Upper lobe of left lung (tissue), 6 donors: ENCODE data around the gene THSD7A. TPM values are rescaled to one million over a fixed set of nuclear protein-coding genes. Genes with fewer than 3 reads are reported as not detected.
A peak's percentile ranks its signal among the peaks of the same experiment; 100 is the strongest.
"Not testable (repeated sequence)": the region's sequence is repeated elsewhere in the genome, so short reads cannot be mapped to it uniquely, and the experiment has no call there.

Experiments
- ATAC-seq, 2 donors: fragments of 200-7000 bp; cut with Tn5 transposase; one replicate each; pipeline ENCODE4 v1.9.1; 2022; ENCODE audit warnings: mild to moderate bottlenecking in 2 of 2, moderate library complexity in 2 of 2; ENCODE audit not compliant: low FRiP score in 2 of 2
- DNase-seq, 2 donors: peaks; one replicate each; pipeline ENCODE4 v3.0.0-alpha.2; 2019 to 2020
- H3K27ac ChIP-seq, 4 donors: fragments of 200-600 bp; sonication (generic); one replicate each; pipeline ENCODE4 v1.5.1; 2016 to 2019
- H3K27me3 ChIP-seq, 4 donors: fragments of 200-600 bp; sonication (generic); one replicate each; pipeline ENCODE4 v1.5.1; 2017 to 2019
- H3K36me3 ChIP-seq, 4 donors: fragments of 200-600 bp; sonication (generic); one replicate each; pipeline ENCODE4 v1.5.1; 2016 to 2019
- H3K4me1 ChIP-seq, 4 donors: fragments of 200-600 bp; sonication (generic); one replicate each; pipeline ENCODE4 v1.5.1; 2018 to 2019
- H3K4me3 ChIP-seq, 4 donors: fragments of 200-600 bp; sonication (generic); one replicate each; pipeline ENCODE4 v1.5.1; 2017 to 2019; ENCODE audit warnings: mild to moderate bottlenecking in 2 of 4, moderate library complexity in 1 of 4
- H3K9me3 ChIP-seq, 4 donors: fragments of 200-600 bp; sonication (generic); one replicate each; pipeline ENCODE4 v1.5.1; 2018 to 2019
- EP300 ChIP-seq, 4 donors: sonication (generic); formaldehyde crosslinking; IDR thresholded peaks; one replicate each; pipeline ENCODE4 v1.5.1; 2017; ENCODE audit warnings: antibody characterized with exemption in 4 of 4, control low read depth in 2 of 4
- POLR2A ChIP-seq, 4 donors: fragments of 450-650 bp; IDR thresholded peaks; one replicate each; pipeline ENCODE4 v1.5.1; 2016 to 2017; ENCODE audit warnings: antibody characterized with exemption in 4 of 4, mild to moderate bottlenecking in 2 of 4
- POLR2AphosphoS5 ChIP-seq, 2 donors: sonication (generic); formaldehyde crosslinking; IDR thresholded peaks; one replicate each; pipeline ENCODE4 v1.5.1; 2017; ENCODE audit warnings: antibody characterized with exemption in 2 of 2
- WGBS, 2 donors: methylation state at CpG; one replicate each; pipeline ENCODE4 v1.1.5; 2017 to 2018; 5-methylcytosine and 5-hydroxymethylcytosine counted together
- total RNA-seq, 6 donors: library from RNA; depleted of rRNA in 4 of 6; stranded (reverse); fragments of >200 nt in 4 of 6; gene quantifications; one replicate each; pipeline versions ENCODE4 v1.1.0 to v1.2.1, GENCODE V29; 2016 to 2021
- TF ChIP-seq, protein P1 (sequence below), 6 experiments: fragments of 450-650 bp in 4 of 6; fragments of 200-600 bp in 2 of 6; sonication (generic) in 2 of 6; IDR thresholded peaks; one replicate each; pipeline ENCODE4 v1.5.1; 2016 to 2019; ENCODE audit warnings: antibody characterized with exemption in 6 of 6
- donor health status: DM: no; HTN: no; CAD: no; lungs with moderate emphysema.
- donor health status: DM: no; HTN: yes; CAD: no; lungs with severe emphysema.

Gene THSD7A
- total RNA-seq, 6 donors from 2014 or later, result 5.1 to 15.7 (median 7.0) TPM

DNA sequence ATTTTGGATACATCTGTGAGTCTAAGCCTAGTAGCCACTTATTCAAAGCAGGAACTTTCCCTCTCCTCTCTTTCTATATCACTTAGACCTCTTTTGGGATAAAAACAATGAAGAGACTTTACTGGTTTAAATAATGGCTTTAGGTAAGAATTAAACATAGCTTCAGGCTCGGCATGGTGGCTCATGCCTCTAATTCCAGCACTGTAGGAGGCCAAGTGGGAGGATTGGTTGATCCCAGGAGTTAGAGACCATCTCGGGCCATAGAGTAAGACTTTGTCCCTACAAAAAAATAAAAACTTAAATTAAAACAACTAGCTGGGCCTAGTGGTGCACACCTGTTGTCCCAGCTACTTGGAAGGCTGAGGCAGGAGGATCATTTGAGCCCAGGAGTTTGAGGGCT, 304.3 kb downstream of the THSD7A start:
- DNase-seq, result no peak
- no peaks in the 10 kb centered on the region for H3K9me3 ChIP-seq
- H3K4me1 ChIP-seq, result no peaks in the 10 kb centered on the region
- H3K27me3 ChIP-seq, result no peaks in the 10 kb centered on the region
- no peak overlapping the region for H3K4me3 ChIP-seq
- ATAC-seq, result no peak
- no peak for TF ChIP-seq POLR2AphosphoS5 (IDR thresholded peaks at IDR 0.05)
- TF ChIP-seq EP300 (IDR thresholded peaks at IDR 0.05), result no peak
- TF ChIP-seq, protein P1, sequence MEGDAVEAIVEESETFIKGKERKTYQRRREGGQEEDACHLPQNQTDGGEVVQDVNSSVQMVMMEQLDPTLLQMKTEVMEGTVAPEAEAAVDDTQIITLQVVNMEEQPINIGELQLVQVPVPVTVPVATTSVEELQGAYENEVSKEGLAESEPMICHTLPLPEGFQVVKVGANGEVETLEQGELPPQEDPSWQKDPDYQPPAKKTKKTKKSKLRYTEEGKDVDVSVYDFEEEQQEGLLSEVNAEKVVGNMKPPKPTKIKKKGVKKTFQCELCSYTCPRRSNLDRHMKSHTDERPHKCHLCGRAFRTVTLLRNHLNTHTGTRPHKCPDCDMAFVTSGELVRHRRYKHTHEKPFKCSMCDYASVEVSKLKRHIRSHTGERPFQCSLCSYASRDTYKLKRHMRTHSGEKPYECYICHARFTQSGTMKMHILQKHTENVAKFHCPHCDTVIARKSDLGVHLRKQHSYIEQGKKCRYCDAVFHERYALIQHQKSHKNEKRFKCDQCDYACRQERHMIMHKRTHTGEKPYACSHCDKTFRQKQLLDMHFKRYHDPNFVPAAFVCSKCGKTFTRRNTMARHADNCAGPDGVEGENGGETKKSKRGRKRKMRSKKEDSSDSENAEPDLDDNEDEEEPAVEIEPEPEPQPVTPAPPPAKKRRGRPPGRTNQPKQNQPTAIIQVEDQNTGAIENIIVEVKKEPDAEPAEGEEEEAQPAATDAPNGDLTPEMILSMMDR (IDR thresholded peaks at IDR 0.05), result no peak
- no peak for TF ChIP-seq POLR2A (IDR thresholded peaks at IDR 0.05)
- 78 to 91% methylated on average over 2 of the region's 2 CpGs for WGBS, 2 donors
- H3K27ac ChIP-seq, result no peak overlapping the region
- H3K36me3 ChIP-seq, result no peaks in the 10 kb centered on the region

DNA sequence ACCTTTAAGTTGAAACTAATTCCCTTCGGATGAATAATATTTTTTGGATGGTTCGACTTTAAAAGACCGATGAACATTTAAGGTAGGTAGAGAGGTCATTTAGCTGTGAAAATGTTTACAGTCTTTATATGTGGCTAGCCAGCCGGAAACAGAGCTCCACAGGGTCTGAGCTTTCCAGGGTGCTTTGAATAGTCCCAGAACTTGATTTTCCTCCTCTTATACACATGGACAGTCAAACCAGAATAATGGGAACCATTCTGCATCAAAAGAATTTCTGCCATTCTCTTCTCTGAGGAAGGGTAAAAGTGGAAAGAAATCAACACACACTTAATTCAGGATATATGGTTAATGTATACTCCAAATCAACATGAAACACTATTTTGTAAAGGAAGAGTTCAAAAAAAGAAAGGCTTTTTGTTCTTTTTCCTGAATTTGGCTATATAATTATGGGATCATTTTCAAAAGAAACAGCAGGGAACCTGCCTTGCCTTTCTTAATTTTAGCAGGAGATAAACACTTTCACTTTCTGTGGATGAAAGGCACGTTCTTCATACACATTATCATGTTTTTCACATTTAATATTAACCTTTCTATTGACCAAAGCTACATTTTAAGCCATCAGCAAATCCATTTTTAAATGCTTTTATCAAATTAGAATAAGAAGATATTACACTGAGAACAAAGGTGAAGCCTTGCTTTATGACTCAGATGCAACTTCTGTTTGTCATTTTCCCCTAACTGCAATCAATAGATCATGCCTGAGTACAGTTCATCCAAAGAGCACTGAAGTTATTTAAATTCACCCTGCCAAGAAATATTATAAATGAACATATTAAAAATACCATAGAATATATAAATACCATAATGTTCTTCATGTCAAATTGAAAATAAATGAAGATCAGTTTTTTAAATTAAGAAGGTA, 307.3 kb downstream of the THSD7A start:
- no peak for ATAC-seq
- no peak overlapping the region for H3K4me3 ChIP-seq
- H3K27ac ChIP-seq, result no peak overlapping the region
- TF ChIP-seq, protein P1 (IDR thresholded peaks at IDR 0.05), result no peak
- TF ChIP-seq POLR2AphosphoS5 (IDR thresholded peaks at IDR 0.05), result no peak
- TF ChIP-seq POLR2A (IDR thresholded peaks at IDR 0.05), result no peak
- no peak for TF ChIP-seq EP300 (IDR thresholded peaks at IDR 0.05)
- DNase-seq, result no peak
- H3K9me3 ChIP-seq, result no peaks in the 10 kb centered on the region
- no peaks in the 10 kb centered on the region for H3K4me1 ChIP-seq
- no peaks in the 10 kb centered on the region for H3K27me3 ChIP-seq
- WGBS, 2 donors, result 83 to 84% methylated on average over 5 of the region's 5 CpGs
- H3K36me3 ChIP-seq, result no peaks in the 10 kb centered on the region

DNA sequence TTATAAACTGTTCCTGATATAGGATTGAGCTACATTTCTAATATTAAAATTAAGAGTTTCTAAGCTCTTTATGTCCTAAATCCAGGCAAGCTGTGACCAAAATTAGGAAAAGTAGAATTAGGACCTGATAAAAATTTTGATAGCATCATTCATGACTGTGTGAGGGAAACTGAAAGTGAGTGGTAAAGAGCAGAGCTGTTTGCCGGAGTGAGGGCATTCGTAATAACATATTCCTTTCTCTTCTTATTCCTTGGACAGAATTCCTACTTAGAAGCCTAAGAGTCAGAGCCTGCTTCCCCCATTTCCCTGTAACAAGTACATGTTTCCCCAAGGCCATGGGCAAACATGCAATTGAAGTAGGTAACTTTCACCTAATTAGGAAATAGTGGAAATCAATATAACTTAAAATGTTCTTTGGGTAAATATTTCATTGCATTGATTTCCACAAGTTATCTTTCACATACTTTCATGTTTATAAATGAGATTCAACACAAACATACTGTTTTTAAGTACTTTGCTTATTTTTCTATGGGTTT, 310.0 kb downstream of the THSD7A start:
- 38 to 88% methylated on average over 2 of the region's 2 CpGs for WGBS, 2 donors
- not testable (repeated sequence) for H3K4me1 ChIP-seq, H3K36me3 ChIP-seq, H3K9me3 ChIP-seq, H3K27me3 ChIP-seq, DNase-seq, ATAC-seq, H3K27ac ChIP-seq
- peak overlapping the region in 1 of 4 donors; percentile 15 for H3K4me3 ChIP-seq

DNA sequence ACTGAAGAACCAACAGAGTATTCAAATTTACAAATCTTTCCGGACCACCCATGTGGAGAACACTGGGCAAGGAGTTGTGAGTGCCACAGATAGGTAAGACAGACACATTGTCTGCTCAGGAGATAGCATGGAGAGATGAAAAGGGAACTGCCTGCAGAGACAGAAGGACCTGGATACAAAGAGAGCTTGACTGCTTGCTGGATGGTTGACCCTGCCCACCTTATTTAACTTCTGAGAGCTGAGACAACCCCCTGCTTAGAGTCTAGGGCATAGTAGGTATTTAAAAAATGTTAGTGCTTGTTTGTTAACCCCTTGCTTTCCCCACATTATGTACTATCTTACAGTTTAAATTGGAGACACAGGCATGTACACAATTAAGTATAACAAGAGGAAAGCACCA, 314.1 kb downstream of the THSD7A start:
- 92 to 96% methylated on average over 1 of the region's 1 CpG for WGBS, 2 donors
- no peak for ATAC-seq
- DNase-seq, result no peak
- Histone ChIP-seq H3K27ac (no peak overlapping the region), H3K27me3 (no peaks in the 10 kb centered on the region), H3K4me1 (no peaks in the 10 kb centered on the region), H3K9me3 (no peaks in the 10 kb centered on the region), H3K36me3 (no peaks in the 10 kb centered on the region), H3K4me3 (no peak overlapping the region)
- TF ChIP-seq, protein P1 (IDR thresholded peaks at IDR 0.05), result no peak
- TF ChIP-seq EP300 (IDR thresholded peaks at IDR 0.05), result no peak
- no peak for TF ChIP-seq POLR2A (IDR thresholded peaks at IDR 0.05)
- TF ChIP-seq POLR2AphosphoS5 (IDR thresholded peaks at IDR 0.05), result no peak

DNA sequence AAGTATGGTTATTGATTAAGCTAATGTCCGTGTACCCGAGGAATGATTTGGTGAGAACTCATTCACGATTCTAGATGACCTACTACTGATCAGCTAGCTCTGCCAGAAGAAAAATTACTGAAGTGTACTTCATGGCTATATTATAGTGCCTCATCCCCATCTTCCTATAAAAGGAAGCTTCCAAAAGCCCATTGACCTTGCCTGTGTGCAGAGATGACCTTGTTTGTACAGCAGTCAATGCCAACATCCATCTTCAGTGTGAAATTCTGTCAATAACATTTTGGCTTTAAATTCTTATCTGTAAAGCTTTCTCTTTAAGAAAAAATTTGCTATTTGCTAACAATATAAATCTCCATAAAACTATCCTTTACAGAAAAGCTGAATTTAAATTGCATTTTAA, 315.7 kb downstream of the THSD7A start:
- 79 to 85% methylated on average over 3 of the region's 3 CpGs for WGBS, 2 donors
- ATAC-seq, result no peak
- H3K36me3 ChIP-seq, result no peaks in the 10 kb centered on the region

More for the DNA sequence above, 315.7 kb downstream of the THSD7A start:
- no peak for DNase-seq
- Histone ChIP-seq H3K27me3 (no peaks in the 10 kb centered on the region), H3K9me3 (no peaks in the 10 kb centered on the region), H3K4me1 (no peaks in the 10 kb centered on the region), H3K4me3 (no peak overlapping the region), H3K27ac (no peak overlapping the region)
- TF ChIP-seq POLR2AphosphoS5 (IDR thresholded peaks at IDR 0.05) (no peak), EP300 (IDR thresholded peaks at IDR 0.05) (no peak), POLR2A (IDR thresholded peaks at IDR 0.05) (no peak)
- TF ChIP-seq, protein P1 (IDR thresholded peaks at IDR 0.05), result no peak
